Breast epithelium (tissue), 4 donors: ENCODE measurements around the gene COA4. TPM values are rescaled to one million over a fixed set of nuclear protein-coding genes. Genes with fewer than 3 reads are reported as not detected.

Experiments
- DNase-seq, 2 donors: peaks; one replicate each; pipeline ENCODE4 v3.0.0-alpha.2; 2019; ENCODE audit warnings: low spot score in 2 of 2
- H3K27ac ChIP-seq, 2 donors: fragments of 200-600 bp; sonication (generic) in 1 of 2; one replicate each; pipeline ENCODE4 v1.5.1; 2016 to 2019; ENCODE audit warnings: mild to moderate bottlenecking in 1 of 2
- H3K27me3 ChIP-seq, 2 donors: fragments of 200-600 bp; sonication (generic) in 1 of 2; one replicate each; pipeline versions ENCODE4 v1.5.1 to v1.6.0; 2017 to 2019; ENCODE audit warnings: control low read depth in 1 of 2, mild to moderate bottlenecking in 1 of 2
- H3K36me3 ChIP-seq: fragments of 200-600 bp; one replicate; pipeline ENCODE4 v1.5.1; 2019
- H3K4me1 ChIP-seq, 2 donors: fragments of 200-600 bp; sonication (generic); one replicate each; pipeline ENCODE4 v1.5.1; 2016 to 2019; ENCODE audit warnings: control low read depth in 1 of 2
- H3K4me3 ChIP-seq, 3 donors: fragments of 200-600 bp; sonication (generic); 1 replicate in 2 of 3; 2 replicates in 1 of 3; pipeline ENCODE4 v1.5.1; 2016 to 2019; ENCODE audit warnings: mild to moderate bottlenecking in 3 of 3, moderate library complexity in 2 of 3
- H3K9me3 ChIP-seq, 2 donors: fragments of 200-600 bp; sonication (generic) in 1 of 2; one replicate each; pipeline ENCODE4 v1.5.1; 2016 to 2019; ENCODE audit warnings: control low read depth in 1 of 2
- POLR2A ChIP-seq: fragments of 450-650 bp; IDR thresholded peaks from one replicate; pipeline ENCODE4 v1.6.1; 2016; ENCODE audit warnings: antibody characterized with exemption, mild to moderate bottlenecking, moderate library complexity
- POLR2AphosphoS5 ChIP-seq, 3 donors: sonication (generic); formaldehyde crosslinking; IDR thresholded peaks; one replicate each; pipeline ENCODE4 v1.6.1; 2017; ENCODE audit warnings: antibody characterized with exemption in 3 of 3
- intact Hi-C: fragments of 100-400 bp; cut with DNase I; formaldehyde crosslinking; loops from one replicate; pipeline ENCODE4 v1.15.1; 2023; ENCODE audit warnings: low total_unique reads
- total RNA-seq, 3 donors: library from RNA; depleted of rRNA; stranded (reverse); fragments of >200 nt; gene quantifications; one replicate each; pipeline ENCODE4 v1.1.0, GENCODE V29; 2016
- TF ChIP-seq, protein P1 (sequence below), 3 donors: fragments of 450-650 bp; IDR thresholded peaks; one replicate each; pipeline ENCODE4 v1.5.1; 2016 to 2017; ENCODE audit warnings: antibody characterized with exemption in 3 of 3, mild to moderate bottlenecking in 3 of 3, moderate library complexity in 3 of 3

Gene COA4
- total RNA-seq, 3 donors from 2014 or later, result 58.9 to 76.7 (median 74.2) TPM

DNA sequence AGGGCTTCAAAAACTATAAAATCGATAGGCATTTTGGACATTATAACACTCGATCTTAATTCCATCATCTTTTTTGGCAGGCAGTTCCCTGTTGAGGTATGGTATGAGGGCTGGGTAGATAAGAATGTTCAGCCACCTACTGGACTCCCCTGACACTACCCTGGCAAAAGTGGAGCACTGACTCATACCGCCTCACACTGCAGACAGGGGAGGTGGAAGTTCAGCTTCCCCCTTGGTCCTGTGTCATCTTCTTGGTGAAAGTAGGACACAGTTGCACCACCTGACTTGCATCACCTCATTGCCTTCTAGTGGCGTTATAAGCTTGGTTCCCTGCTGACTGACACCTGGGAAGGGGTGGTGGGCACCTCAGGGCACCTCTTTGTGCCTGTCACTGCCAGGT, 30.5 kb upstream of the COA4 start:
- no peak overlapping the region for H3K27ac ChIP-seq
- H3K36me3 ChIP-seq, result no peaks in the 10 kb centered on the region
- H3K9me3 ChIP-seq, result no peaks in the 10 kb centered on the region
- TF ChIP-seq, protein P1, sequence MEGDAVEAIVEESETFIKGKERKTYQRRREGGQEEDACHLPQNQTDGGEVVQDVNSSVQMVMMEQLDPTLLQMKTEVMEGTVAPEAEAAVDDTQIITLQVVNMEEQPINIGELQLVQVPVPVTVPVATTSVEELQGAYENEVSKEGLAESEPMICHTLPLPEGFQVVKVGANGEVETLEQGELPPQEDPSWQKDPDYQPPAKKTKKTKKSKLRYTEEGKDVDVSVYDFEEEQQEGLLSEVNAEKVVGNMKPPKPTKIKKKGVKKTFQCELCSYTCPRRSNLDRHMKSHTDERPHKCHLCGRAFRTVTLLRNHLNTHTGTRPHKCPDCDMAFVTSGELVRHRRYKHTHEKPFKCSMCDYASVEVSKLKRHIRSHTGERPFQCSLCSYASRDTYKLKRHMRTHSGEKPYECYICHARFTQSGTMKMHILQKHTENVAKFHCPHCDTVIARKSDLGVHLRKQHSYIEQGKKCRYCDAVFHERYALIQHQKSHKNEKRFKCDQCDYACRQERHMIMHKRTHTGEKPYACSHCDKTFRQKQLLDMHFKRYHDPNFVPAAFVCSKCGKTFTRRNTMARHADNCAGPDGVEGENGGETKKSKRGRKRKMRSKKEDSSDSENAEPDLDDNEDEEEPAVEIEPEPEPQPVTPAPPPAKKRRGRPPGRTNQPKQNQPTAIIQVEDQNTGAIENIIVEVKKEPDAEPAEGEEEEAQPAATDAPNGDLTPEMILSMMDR (IDR thresholded peaks at IDR 0.05), result no peak
- TF ChIP-seq POLR2A (no peak), POLR2AphosphoS5 (IDR thresholded peaks at IDR 0.05) (no peak)
- no peak for DNase-seq
- H3K4me1 ChIP-seq, result no peaks in the 10 kb centered on the region
- no peaks in the 10 kb centered on the region for H3K27me3 ChIP-seq
- intact Hi-C loops, result no loop called here
- H3K4me3 ChIP-seq, result no peak overlapping the region

DNA sequence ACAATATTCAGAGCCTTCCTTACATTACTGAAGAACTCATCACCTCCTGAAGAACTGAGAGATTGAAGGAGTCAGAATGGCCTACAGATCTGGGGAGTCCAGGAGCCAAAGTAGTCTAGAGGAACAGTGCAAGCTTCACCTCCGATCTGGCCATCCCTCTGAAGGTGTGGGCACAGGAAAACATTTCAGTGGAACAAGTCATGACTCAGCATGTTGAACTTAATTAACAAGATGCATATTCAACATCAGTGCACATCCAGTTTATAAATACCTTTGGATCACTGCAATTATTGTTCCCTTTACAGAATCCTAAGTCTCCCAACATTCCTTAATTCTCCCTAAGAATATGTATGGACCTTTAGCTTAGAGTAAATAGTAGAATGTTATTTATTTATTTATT, 25.7 kb upstream of the COA4 start:
- Histone ChIP-seq H3K27ac (no peak overlapping the region), H3K4me3 (no peak overlapping the region), H3K9me3 (no peaks in the 10 kb centered on the region), H3K4me1 (no peaks in the 10 kb centered on the region), H3K36me3 (no peaks in the 10 kb centered on the region), H3K27me3 (no peaks in the 10 kb centered on the region)
- DNase-seq, result no peak
- intact Hi-C loops, result no loop called here
- TF ChIP-seq POLR2A, result no peak
- TF ChIP-seq, protein P1 (IDR thresholded peaks at IDR 0.05), result no peak
- TF ChIP-seq POLR2AphosphoS5 (IDR thresholded peaks at IDR 0.05), result no peak

DNA sequence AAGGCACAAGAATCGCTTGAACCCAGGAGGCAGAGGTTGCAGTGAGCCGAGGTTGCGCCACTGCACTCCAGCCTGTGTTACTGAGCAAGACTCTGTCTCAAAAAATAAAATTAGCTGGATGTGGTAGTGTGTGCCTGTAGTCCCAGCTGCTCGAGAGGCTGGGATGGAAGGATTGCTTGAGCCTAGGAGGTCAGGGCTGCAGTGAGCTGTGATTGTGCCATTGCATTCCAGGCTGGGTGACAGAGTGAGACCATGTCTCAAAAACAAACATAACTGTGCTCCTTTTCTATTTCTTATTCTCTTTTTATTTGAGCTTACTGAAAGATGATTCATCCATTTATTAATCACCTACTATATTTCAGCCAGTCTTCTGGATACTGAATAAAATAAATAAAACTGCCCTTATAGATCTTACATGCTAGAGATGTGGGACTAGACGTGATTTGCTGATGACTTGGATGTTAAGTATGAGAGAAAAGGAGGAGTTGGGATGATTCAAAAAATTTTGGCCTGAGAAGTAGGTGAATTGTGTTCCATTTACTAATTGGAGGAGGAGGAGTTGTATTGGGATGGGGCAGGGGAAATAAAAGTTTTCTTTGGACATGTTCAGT, 18.2 kb upstream of the COA4 start:
- DNase-seq, result no peak
- no peak overlapping the region for H3K4me3 ChIP-seq
- no peaks in the 10 kb centered on the region for H3K4me1 ChIP-seq
- no peak overlapping the region for H3K27ac ChIP-seq
- H3K27me3 ChIP-seq, result no peaks in the 10 kb centered on the region
- TF ChIP-seq POLR2AphosphoS5 (IDR thresholded peaks at IDR 0.05), result no peak
- TF ChIP-seq, protein P1 (IDR thresholded peaks at IDR 0.05), result no peak
- no peak for TF ChIP-seq POLR2A
- intact Hi-C loops, result no loop called here
- no peaks in the 10 kb centered on the region for H3K9me3 ChIP-seq
- H3K36me3 ChIP-seq, result no peaks in the 10 kb centered on the region

DNA sequence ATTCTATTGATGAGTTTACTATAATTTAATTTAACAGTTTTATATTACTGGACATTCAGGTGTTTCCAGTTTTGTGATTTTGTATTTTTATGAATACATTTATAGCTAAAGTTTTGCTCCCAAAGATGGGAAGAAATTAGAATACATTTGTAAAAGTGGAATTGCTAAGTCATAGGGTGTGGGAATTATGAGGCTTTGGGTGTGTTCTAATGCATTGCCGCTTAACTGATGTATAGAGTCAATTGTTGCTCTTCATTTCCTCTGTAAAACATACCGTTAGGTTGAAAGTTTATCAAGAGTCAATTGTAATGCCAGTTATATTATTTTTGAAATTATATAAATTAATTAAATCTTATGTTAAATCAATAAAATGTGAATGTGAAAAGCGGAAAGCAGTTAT, 16.4 kb upstream of the COA4 start:
- no peaks in the 10 kb centered on the region for H3K36me3 ChIP-seq
- H3K4me3 ChIP-seq, result no peak overlapping the region
- no peak for DNase-seq
- no peak for TF ChIP-seq POLR2AphosphoS5 (IDR thresholded peaks at IDR 0.05)
- TF ChIP-seq POLR2A, result no peak
- TF ChIP-seq, protein P1 (IDR thresholded peaks at IDR 0.05), result no peak
- intact Hi-C loops, result no loop called here
- H3K27ac ChIP-seq, result no peak overlapping the region
- H3K27me3 ChIP-seq, result no peaks in the 10 kb centered on the region
- no peaks in the 10 kb centered on the region for H3K4me1 ChIP-seq
- no peaks in the 10 kb centered on the region for H3K9me3 ChIP-seq

DNA sequence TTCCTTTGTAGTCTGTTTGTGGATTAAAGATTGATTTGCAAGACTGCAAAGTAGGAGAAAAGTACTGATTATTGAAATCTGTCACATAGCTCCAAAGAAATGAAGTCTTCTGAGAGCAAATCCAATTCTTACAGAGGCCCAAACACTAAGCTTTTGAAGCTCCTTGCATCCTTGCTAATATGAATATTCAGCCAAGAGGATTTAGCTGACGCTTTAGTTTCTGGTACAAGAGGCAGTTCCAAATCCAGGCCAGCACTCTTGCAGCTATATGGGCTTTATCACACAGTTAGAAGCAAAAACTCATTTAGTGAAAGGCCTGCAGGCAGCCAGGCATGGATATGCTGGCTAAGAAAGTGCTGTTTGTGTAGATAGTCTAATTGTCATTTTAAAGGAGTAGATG, 12.9 kb upstream of the COA4 start:
- intact Hi-C loops, result no loop called here
- no peak overlapping the region for H3K27ac ChIP-seq
- no peak for DNase-seq
- H3K27me3 ChIP-seq, result no peaks in the 10 kb centered on the region
- H3K9me3 ChIP-seq, result no peaks in the 10 kb centered on the region
- H3K4me3 ChIP-seq, result no peak overlapping the region
- H3K36me3 ChIP-seq, result no peaks in the 10 kb centered on the region
- TF ChIP-seq POLR2AphosphoS5 (IDR thresholded peaks at IDR 0.05) (no peak), POLR2A (no peak)
- TF ChIP-seq, protein P1 (IDR thresholded peaks at IDR 0.05), result no peak
- H3K4me1 ChIP-seq, result no peaks in the 10 kb centered on the region
